GM21390 (cell line): ENCODE results near the gene RASSF3.
A peak's percentile ranks its signal among the peaks of the same experiment; 100 is the strongest.

Experiments
- ATAC-seq: cut with Tn5 transposase; IDR thresholded peaks from one replicate; pipeline ENCODE4 v1.9.1; 2021; ENCODE audit not compliant: unreplicated experiment

RASSF3 gene

DNA sequence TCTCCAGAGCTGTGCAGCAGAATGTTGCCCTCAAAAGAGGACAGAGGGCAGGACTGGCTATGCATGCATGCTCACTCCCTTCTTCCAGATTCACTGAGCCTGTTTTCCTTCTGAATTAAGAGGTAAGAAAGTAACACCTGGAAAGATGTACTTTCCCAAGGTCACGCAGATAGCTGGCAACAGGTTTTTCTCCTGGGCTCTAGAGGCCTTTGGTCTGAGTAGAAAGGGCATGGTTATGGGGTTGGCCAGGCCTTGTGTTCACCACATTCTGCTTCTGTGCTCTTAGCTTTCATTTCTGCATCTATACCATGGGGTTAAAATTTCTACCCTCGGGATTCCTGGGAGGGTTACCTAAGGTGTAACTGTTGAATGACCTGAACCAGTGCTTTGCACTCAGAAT is 57.5 kb downstream of the RASSF3 start:
- no peak for ATAC-seq

DNA sequence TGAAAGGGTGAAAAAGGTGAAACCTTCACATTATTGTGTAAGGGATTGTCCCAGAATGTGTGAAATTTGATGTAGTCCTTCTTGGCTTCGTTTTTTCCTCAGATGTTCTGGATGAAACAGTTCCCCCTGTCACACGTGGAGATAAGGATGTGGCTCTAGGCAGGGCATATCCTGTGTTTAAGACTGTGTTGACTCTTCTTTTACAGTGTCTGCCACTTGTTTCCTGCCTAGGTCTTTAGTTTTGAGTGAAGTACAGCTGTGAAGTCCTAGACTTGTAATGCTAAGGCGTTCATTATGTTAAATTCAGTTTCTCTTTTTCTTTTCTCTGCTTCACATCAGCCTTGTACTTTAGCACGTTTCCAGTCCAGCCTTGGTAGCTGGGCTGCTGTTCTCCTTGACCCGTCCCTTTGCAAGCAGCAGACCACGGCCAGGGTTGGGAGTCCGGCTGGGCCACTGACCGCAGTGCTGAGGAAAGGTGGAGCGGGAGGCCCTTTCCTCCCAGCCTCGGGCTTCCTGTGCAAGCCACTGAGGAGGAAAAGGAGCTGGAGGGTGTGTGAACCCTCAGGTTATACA is 59.1 kb downstream of the RASSF3 start:
- peak; percentile 68 for ATAC-seq

- ATAC-seq = no peak
These were observed 59.7 kb downstream of the RASSF3 start for GRCh38 chr12:64670019-64670418.

- no peak for ATAC-seq
These were observed 60.8 kb downstream of the RASSF3 start for GRCh38 chr12:64670919-64671639.

- no peak for ATAC-seq
These were observed 61.4 kb downstream of the RASSF3 start for GRCh38 chr12:64671681-64672080.

DNA sequence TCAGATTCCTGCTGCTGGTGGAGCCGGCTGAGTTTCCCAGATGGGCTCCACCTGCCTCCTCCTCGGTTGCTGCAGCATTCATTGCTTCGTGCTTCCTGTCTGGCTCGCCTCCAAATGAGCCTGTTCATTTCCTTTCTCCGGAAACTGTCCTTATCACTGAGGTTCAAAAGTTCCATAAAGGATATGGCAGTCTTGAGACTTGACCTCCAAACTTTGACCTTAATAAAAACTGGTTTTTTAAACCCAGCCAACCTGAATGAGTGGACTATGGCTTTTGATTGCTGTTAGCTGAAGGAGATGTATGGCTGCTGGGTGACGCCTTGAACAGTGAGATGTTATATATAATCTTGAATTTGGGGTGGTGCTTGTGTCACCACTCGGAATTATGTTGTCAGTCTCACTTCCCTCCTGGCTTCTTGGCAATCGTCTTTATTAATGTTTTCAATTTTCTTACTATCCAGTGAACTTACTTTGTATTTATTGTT is 62.7 kb downstream of the RASSF3 start:
- no peak for ATAC-seq

DNA sequence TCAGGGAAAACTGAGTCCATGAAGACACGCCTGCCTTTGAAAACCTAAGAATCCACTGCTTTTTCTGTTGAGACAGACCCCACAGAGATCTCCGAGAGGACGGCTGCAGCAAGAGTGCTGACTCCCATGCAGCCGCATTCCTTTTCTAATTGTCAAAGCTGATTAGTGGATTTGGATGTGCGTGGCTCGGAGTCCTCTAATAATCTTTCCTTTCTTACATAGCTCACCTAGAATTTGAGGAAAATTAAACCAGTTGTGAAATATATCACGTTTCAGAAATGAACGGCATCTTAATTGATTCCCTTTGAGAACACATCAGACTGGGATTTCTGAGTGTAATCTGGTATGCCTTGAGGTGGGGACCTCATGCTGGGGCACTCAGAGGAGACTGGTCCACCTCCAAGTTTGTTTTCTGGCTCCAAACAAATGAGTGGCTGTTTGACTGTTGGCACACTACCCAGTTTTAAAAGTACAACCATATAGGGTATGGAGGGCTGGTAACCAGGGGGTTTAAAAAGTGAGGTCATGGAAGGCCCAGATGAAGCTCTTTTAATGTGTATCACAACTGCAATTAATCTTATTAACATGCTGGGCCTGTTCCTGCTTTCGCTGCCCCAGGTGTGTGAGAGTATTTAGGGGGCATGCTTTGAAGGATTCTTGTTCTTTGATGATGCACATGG is 63.3 kb downstream of the RASSF3 start:
- ATAC-seq = no peak

DNA sequence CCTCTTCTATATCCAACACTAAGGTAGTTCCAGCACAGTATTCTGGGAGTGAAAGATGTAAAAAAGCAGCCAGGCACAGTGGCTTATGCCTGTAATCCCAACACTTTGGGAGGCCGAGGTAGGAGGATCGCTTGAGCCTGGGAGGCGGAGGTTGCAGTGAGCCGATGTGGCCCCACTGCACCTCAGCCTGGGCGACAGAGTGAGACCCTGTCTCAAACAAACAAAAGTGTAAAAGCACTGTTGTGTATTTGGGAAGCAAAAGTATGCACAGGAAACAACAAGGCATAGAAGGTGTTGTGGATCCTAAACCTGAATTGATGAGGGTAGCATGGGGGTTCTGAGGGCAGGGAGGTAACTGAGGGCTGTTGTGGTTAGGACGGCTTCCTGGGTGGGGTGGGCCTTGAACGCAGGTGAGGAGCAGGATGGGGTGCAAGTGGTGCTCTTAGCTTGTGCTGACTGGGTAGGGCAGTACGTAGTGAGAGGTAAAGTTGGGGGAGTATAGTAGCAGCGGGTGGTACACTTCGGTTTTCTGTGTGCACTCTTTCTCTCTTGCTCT is 64.2 kb downstream of the RASSF3 start:
- ATAC-seq = no peak

- no peak for ATAC-seq
These were observed 65.5 kb downstream of the RASSF3 start for GRCh38 chr12:64675795-64676194.

DNA sequence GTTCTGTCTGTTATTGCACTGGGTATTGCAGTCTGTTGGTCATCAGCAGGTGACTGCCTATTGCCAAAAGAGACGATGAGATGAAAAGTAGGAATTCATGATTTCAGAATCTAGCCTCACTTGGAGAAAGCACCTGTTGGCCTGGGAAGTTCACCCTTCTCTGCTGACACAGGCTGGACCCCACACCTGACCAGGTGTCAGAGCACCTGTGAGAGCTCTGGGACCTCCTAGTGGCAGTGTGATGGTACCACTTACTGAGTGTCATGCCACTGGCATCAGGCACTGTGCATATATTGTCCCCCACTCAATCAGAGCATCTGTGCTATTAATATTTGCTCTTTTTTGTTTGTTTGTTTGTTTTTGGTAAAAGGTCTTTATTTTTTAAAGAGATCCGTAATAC is 68.0 kb downstream of the RASSF3 start:
- ATAC-seq = no peak

DNA sequence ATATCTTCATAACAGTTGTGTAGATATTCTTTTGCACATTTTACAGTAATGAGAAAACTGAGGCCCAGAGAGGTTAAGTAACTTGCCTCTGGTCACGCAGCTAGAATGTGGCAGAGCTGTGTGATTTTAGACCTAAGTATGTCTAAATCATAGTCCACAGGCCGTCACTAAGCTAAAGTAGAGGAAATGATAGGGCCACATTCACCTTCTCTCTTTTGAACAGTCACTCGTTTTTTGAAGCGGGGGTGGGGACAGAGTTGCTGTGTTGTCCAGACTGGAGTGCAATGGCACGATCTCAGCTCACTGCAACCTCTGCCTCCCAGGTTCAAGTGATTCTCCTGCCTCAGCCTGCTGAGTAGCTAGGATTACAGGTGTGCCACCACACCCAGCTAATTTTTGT is 68.5 kb downstream of the RASSF3 start:
- ATAC-seq = no peak

GRCh38 chr12:64679487-64680001 is 69.2 kb downstream of the RASSF3 start:
- peak; percentile 47 for ATAC-seq

DNA sequence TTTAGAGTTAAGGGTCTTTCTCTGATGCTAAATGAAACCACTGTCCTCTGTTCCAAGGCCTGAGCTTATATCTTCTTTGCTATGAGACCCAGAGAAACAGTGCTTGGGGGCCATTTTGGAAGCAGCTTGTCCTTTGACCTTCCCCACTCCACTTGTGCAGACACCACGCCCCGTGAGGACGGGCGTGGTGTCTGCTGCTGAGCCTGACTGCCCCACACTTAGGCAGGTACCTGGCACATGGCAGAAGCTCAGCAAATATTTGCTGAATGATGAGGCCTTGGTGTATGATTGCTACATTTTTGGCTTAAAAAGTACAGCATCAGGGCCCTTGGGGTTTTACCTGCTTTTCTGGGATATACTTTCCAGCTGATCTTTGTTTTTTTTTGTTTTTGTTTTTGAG is 69.9 kb downstream of the RASSF3 start:
- ATAC-seq = no peak

DNA sequence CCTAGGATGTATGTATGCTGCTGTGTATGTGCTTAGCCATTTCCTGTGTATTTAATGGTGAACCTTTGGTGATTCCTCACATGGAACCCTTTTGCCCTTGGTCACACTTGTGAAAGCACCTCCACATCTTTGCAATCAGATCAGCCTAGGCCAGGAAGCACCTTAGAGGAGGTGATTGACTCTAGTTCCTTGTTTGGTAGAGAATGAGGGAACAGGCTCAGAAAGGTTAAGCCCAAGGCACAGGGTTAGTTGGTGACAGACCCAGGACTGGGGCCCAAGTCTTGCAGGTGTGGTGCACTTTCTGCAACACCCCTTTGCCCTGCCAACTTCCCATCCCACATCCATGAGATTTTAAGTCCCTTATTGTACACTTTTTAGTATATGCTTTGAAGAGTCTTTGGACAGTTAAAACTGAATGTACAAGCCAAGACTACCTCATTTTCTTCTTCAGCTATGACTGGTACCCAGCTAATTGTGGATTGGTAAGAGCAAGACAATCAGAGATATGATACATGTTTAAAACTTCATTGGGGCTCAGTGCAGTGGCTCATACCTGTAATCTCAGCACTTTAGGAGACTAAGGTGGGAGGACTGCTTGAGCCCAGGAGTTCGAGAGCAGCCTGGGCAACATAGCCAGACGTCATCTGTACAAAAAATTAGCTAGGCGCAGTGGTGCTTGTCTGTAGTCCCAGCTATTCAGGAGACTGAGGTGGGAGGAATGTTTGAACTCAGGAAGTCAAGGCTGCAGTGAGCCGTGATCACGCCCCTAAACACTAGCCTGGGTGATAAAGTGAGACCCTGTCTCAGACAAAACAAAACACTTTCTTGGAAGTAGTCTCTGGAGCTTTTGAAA is 71.1 kb downstream of the RASSF3 start:
- ATAC-seq = peak; percentile 42

DNA sequence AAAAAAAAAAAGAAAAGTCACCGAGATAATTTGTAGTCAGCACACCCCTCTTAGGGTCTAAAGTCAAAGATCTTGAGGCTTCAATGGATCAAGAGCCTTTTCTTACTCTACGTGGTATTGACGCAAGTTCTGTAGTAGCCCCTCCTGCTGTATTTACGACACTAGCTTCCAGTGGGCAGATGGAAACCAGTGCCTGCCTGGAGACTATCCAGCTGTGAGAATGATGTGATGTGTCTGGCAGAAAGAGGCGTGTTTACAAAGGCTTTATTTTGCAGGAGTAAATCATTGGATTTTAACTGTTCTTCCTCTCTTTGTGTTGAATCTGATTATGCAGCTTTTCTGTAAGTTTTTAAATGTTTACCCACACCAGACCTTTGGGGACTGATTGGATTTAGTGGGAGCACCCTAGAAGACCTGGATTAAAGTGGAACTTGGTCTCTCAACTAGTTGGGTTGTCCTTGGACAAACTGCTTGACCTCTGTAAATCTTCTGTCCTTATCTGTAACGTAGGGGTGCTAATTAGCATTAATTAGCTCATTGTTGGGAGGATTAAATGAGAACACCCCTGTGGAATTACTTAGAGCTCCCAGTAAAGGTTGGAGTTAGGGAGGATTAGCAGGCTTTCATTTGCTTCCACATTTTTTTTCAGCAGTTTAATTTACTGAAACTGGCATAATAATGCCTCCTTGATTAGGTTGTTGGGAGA is 72.4 kb downstream of the RASSF3 start:
- no peak for ATAC-seq

DNA sequence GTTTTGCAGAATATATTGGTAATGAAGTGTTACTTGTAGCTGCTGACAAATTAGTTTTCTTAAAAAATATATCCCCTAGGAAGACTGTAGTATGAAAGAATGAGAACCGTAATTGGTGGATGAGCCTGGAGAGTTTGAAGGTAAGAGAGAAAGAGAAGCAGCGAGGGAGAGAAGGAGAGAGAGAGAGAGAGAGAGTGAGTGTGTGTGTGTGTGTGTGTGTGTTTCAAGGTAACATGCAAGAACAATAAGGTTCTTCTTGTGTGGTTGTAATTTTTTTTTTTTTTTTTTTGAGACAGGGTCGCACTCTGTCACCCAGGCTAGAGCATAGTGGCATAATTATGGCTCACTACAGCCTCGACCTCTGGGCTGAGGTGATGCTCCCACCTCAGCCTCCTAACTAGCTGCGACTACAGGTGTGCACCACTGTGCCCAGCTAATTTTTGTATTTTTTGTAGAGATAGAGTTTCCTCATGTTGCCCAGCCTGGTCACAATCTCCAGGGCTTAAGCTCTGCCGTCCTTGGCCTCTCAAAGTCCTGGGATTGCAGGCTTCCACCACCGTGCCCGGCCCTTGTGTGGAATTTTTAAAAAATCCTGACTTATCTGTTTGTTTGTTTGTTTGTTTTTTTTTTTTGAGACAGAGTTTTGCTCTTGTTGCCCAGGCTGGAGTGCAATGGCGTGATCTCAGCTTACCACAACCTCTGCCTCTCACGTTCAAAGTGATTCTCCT is 73.7 kb downstream of the RASSF3 start:
- no peak for ATAC-seq

DNA sequence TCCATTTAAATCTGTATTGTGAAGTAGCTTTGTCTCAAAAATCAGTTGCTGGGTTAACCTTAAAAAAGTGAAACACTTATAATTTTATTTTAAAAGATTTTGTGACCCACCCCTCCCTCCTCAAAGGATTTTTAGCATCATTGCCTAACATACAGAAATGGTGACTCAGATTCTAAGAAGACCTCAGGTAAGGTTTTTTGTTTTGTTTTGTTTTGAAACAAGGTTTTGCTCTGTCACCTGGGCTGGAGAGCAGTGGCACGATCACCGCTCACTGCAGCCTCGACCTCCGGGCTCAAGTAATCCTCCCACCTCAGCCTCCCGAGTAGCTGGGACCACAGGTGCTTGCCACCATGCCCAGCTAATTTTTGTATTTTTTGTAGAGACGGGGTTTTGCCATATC is 74.8 kb downstream of the RASSF3 start:
- no peak for ATAC-seq

DNA sequence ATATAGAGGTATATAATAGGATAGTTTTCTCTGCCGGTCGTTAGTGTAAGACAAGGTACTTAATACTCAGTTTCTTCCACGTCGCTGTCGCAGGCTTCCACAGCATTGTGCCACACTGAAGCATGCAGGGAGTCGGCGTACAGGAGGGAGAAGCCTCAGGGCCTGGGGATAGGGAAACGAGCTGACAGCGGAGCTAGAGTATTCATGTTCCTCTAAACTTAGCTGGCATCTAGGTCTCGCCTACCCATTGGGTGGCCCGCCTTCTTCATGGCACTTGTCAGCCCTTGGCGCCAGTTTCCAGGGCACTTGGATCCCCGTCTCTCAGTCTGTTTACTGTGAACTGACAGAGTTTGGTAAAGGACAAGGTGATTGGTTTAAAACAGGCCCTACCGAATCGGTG is 75.3 kb downstream of the RASSF3 start:
- ATAC-seq = no peak

GRCh38 chr12:64687816-64688215 is 77.5 kb downstream of the RASSF3 start:
- no peak for ATAC-seq

- ATAC-seq = no peak
These were observed 77.9 kb downstream of the RASSF3 start for GRCh38 chr12:64688219-64688618.
